ENCODE measurements around the gene DAZ2.
"Not testable (repeated sequence)": the region's sequence is repeated elsewhere in the genome, so short reads cannot be mapped to it uniquely, and the experiment has no call there.

DAZ2 gene

GRCh38 chrY:23219233-23219632 lies at the start of gene DAZ2:
TSS of gene DAZ2 (plus strand) at chrY:23219533. CDS start at chrY:23219741, 208 bp downstream.
- DNase-seq = not testable (repeated sequence)

- not testable (repeated sequence) for DNase-seq
These were observed 20.4 kb upstream of the DAZ2 start, which contains the start of gene DAZ1 for GRCh38 chrY:23198908-23199307. TSS of gene DAZ1 (minus strand) at chrY:23199008. CDS start at chrY:23198800, 208 bp downstream.

- not testable (repeated sequence) for DNase-seq
These were observed 11.9 kb upstream of the DAZ2 start for GRCh38 chrY:23207455-23207854.

GRCh38 chrY:23209802-23210495 lies 9.4 kb upstream of the DAZ2 start:
- not testable (repeated sequence) for DNase-seq

- DNase-seq = not testable (repeated sequence)
These were observed 8.7 kb upstream of the DAZ2 start for GRCh38 chrY:23210681-23211080.
